Stimulated activated CD4-positive, alpha-beta T cell treated with anti-CD3 and anti-CD28 coated beads, TNF-alpha, amount 100 ng/mL, for 1 hour (primary cell): Measurements from ENCODE around the gene SHANK2.

Experiments
- DNase-seq, 3 donors: peaks; one replicate each; pipeline ENCODE4 v3.0.0-alpha.2; 2020; ENCODE audit warnings: low read depth in 3 of 3, low spot score in 1 of 3

Gene SHANK2

GRCh38 chr11:71269603-71270511 is 17.5 kb upstream of the SHANK2 start:
- no peak for DNase-seq

DNA sequence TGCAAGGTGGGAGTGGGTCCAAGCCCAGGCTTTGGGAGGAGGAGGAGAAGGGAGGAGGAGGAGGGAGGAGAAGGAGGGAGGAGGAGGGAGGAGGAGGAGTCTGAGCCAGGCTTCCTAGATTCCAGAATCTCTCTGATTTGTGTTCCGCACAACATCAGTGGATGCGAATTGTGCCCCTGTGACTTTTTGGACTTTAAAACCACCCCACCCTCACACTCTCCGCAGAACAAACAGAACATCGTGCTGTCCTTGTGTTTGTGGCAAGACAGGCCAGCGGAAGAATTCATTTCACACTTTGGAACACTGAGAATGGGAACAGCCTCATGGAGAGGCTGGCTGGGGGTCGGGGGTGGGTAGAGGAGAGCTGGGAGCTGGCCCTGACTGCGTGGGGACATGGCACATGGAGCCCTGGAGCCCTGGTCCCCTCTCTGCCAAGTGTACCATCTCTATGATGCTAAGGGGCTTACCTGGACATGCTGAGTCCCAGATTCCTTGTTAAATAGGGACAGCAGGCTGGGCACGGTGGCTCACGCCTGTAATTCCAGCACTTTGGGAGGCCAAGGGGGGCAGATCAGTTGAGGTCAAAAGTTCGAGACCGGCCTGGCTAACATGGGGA is 16.4 kb upstream of the SHANK2 start:
- DNase-seq: no peak

GRCh38 chr11:71267807-71268421 is 15.5 kb upstream of the SHANK2 start:
- no peak for DNase-seq

- DNase-seq: no peak
Observed at GRCh38 chr11:71266114-71266833, 13.9 kb upstream of the SHANK2 start.

DNA sequence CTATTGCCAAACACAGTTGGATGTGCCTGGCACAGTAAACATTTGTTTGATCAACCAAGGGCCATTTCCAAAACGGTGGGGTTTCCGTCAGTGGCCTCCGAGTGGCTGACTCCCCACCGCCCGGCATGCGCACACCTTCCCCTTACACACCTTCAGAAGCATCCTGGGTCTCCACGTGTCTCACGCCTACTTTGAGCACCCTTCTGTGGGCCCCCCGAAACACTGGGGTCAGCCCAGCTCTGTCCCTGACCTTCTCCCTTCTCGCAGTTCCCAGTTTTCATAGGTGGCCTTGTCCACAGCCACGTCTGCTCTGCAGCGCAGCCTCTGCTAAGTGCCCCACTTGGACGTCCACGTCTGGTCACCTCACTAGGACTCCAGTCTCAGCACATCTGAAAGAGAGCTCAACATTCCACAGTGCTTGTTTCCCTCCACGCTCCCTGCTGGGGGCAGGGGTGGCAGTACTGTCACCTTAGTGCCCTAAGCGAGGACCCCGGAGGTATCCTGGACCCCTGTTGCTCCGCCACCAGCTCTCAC is 13.2 kb upstream of the SHANK2 start:
- DNase-seq: no peak

DNA sequence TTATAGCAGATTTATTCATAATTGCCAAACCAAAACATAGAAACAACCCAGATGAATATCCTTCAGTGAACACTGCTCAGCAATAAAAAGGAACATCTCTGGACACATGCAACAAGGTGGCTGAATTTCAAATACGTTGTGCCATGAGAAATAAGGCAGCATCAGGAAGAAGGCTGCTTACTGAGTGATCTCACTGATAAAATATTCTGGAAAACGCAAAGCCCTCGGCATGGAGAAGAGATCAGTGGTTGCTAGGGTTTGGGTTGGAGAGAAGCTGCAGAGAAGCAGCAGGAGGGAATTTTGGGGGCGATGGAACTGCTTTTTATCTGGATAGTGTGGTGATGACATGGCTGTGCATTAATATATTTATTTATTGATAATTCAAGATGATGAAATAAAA is 11.0 kb upstream of the SHANK2 start:
- DNase-seq: no peak

- no peak for DNase-seq
Observed at GRCh38 chr11:71255800-71256479, 3.6 kb upstream of the SHANK2 start.

GRCh38 chr11:71255323-71255722 is 2.9 kb upstream of the SHANK2 start:
- no peak for DNase-seq

GRCh38 chr11:71253794-71254193 is 1.4 kb upstream of the SHANK2 start:
- DNase-seq: no peak

DNA sequence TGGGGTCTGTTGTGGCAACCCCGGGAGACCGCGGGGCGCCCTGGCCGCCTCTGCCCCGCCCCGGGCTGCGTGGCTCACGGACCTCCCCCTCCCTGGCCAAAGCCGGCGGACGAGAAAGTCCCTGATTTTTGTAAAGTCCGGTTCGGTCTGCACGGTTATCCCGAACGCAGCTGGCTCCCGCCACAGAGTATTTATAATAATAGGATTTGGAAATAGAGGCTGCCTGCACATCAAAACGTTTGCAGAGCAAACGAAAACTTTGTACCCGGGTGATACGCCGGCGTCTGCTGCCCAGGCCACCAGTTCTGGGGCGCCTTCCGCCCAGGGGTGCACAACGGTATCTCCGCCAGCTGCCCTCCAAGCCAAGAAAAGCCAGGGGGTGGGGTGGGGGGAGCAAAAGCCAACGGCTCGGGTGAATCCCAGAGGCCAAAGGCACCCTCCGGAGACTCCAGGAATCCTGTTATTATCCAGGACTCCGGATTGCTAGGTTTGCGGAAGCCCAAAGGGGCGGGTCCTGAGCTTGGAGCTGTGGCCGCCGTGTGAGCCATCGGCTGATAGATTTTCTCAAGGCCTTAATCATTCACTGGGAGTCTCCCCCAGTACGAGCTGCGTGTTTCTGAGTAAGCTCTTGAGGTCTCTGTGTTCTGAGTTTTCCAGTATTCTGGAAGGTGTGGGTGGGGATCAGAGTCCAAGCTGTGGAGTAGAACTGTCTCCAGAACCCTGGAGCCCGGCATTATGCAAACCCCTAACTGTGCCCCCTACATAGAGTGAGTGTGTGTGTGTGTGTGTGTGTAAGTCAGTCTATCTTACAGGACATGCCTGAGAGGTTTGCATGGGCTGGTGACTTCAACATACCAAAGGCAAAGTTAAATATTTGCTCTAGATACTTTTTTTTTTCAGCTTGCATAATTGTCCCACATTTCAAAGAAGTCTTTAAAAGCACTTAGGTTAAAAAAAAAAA is 673 bp upstream of the SHANK2 start:
- DNase-seq: no peak

GRCh38 chr11:71251761-71252268 is 562 bp downstream of the SHANK2 start:
- no peak for DNase-seq

GRCh38 chr11:71251151-71251721 is 1.1 kb downstream of the SHANK2 start:
- DNase-seq: no peak

DNA sequence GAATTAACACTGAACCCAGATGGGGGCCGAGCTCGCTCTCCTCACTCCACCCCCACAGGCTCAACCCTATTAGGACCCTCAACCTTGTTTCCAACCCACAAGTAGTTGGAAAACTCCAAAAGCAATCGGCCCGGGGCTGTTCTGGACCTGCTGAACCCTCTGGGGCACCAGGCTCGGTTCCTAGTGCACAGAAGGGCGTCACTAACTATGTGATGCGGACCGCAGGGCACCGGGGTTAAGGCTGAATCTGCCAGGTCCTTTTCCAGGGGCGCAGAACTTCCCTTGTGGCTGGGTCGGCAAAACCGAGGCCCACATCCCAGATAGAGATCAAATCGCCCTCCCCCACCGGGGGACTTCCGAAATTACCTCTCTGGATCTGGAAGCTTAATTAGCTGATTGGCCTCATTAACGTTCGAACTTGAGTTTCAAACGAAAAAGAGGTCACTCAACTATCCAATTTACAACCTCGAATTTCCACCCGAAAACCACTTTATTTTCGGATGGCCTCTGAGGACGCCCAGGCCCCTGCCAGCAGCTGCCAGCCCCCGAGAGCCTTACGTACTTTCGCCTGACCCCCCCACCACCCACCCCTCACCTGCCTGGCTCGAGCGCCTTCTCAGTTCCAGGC is 1.7 kb downstream of the SHANK2 start:
- no peak for DNase-seq

GRCh38 chr11:71249301-71249700 is 3.1 kb downstream of the SHANK2 start:
- DNase-seq: no peak

DNA sequence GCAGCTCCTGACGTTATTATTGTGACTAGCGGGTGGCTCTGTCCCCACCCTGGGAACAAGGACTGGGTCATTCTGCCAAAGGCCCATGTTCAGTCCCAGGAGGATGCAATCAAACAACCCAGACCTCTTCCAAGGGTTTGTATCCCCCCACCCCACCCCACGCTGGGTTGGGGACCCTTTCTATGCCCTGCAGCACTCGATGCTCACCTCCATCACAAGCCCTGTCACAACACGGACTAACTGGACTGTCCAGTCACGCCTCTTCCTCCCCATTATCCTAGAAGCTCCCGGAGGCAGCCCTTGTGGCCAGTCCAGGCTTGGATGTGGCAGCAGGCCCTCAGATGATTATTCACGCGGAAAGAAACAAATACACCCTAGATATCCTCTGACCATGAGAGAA is 3.7 kb downstream of the SHANK2 start:
- DNase-seq: no peak

DNA sequence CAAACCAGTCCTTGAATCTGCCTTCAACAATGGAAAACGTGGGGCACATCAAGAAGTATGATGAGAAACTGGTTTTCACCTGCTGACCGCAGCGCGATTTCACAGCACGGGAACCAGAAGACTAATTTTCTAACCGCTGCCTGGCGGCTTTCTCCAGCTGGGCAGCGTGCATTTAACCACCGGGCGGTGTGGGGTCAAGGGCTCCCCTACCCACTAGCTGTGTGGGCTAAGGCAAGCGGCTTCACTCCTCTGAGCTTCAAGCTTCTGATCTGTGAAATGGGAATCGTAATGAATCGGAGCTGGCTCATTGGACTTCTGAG is 4.2 kb downstream of the SHANK2 start:
- DNase-seq: no peak

- DNase-seq: no peak
Observed at GRCh38 chr11:71247551-71248250, 4.7 kb downstream of the SHANK2 start.

- no peak for DNase-seq
Observed at GRCh38 chr11:71246559-71246958, 5.8 kb downstream of the SHANK2 start.
